HG03196 (cell line): ENCODE results near the gene TBC1D5.

ENCODE experiments used
- ATAC-seq: cut with Tn5 transposase; IDR thresholded peaks from one replicate; pipeline ENCODE4 v1.9.1; 2021; ENCODE audit not compliant: unreplicated experiment

TBC1D5 gene

GRCh38 chr3:17314171-17314570, 428.3 kb downstream of the TBC1D5 start:
- ATAC-seq, result no peak

- no peak for ATAC-seq
Observed at GRCh38 chr3:17313746-17314145, 428.7 kb downstream of the TBC1D5 start.

DNA sequence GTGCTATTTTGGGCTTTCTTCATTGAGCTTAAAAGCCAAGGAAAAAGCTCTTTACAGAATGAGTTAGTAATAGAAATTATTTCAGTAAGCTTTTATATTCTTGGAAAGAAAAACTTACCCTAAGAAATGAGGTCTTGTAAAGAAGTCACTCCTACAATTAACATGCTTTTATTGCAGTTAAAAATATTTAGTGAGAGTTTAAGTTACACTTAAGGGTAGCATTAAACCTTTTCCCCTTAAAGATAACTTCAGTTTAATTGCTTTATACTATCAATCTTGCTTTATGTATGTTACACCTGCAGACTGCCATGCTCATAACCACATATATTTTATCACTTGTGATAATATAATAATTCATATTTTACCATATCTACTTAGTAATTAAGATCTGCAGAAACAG, 431.4 kb downstream of the TBC1D5 start:
- no peak for ATAC-seq

- no peak for ATAC-seq
Observed at GRCh38 chr3:17307887-17308286, 434.5 kb downstream of the TBC1D5 start.

- ATAC-seq, result no peak
Observed at GRCh38 chr3:17307482-17307881, 434.9 kb downstream of the TBC1D5 start.

DNA sequence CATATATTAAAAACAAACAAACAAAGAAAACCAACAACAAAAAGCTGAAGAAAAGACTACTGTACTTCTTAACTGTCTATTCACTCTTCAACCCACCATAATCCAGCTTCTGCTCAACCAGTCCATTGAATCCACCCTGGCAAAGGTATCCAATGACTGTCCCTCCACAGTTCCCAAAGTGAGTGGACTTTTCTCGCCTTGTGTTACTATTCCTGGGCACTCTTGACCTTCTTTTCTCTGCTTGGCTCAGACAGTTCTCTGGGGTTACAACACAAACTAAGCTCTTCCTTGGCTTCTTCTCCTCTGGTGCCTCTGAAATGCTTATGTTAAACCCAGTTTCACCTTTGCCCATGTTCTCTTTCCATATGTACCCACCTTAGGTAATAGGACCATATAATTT, 437.5 kb downstream of the TBC1D5 start:
- ATAC-seq, result no peak

DNA sequence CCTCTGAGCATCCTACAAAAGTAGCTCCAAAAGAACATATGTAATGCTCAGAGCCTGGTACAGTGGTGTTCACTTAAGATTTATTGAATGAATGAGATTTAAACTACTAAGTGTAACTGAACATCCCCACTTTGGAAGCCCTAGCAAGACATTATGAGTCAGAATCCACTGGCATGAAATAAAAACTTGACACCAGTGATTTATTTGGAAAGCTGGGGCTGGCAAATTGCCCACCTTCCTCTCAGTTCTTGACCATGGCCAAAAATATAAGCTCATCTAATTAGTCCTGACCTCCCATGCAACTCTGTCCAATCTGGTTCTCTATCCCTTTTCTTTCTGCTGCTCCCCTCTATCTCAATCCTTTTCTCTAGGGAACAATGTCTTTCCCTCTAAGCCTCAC, 439.7 kb downstream of the TBC1D5 start:
- no peak for ATAC-seq

- no peak for ATAC-seq
Observed at GRCh38 chr3:17302170-17302569, 440.3 kb downstream of the TBC1D5 start.

GRCh38 chr3:17301271-17301670, 441.2 kb downstream of the TBC1D5 start:
- no peak for ATAC-seq

- no peak for ATAC-seq
Observed at GRCh38 chr3:17300441-17300840, 442.0 kb downstream of the TBC1D5 start.

DNA sequence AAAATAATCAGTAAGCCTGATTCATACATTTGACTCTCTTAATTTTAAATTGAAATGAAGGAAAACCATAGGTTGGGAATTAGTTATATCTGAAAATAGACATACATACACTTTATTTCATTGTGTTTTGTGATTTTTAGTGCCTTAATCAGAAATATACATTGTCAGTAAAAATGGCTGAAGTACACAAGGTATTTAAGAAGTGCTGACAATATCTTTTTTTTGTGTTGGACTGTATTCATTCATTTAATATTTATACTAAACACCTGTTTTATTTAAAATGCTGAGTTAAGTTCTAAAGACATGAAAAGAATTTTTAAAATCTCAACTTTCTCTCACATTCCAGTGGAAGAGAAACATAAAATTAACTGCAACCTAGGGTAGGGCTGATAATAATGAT, 444.4 kb downstream of the TBC1D5 start:
- ATAC-seq, result no peak

- ATAC-seq, result no peak
Observed at GRCh38 chr3:17292556-17292955, 449.9 kb downstream of the TBC1D5 start.

GRCh38 chr3:17290894-17291293, 451.5 kb downstream of the TBC1D5 start:
- ATAC-seq, result no peak

DNA sequence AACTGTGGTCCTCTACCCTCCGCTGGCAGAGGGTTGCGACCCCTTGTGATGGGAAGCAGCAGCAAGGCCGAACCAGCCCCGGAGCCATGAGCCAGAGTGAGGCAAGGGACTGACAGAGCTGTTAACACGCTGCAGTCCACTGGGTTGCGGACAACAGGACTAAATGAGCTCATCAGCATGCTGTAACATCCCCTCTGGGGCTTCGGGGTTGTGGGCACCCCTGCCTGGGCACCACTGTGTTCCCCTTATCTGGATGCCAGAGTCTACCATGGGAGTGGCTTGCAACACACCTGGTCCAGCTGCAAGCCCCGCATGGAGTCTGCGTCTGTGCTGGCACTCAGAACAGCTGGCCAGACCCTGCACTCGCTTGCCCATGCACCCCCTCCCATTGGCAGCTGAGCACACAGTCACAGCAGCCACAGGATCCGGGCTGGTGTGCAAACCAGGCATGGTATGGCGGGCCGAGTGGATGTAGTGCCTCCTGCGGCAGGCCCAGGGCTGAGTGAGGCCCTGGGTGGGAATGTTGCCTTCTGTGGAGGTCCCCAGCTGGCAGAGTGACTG, 453.5 kb downstream of the TBC1D5 start:
- ATAC-seq, result no peak

GRCh38 chr3:17287006-17287689, 455.3 kb downstream of the TBC1D5 start:
- ATAC-seq, result no peak

GRCh38 chr3:17278006-17278405, 464.4 kb downstream of the TBC1D5 start:
- ATAC-seq, result no peak

- ATAC-seq, result no peak
Observed at GRCh38 chr3:17266846-17267245, 475.6 kb downstream of the TBC1D5 start.

DNA sequence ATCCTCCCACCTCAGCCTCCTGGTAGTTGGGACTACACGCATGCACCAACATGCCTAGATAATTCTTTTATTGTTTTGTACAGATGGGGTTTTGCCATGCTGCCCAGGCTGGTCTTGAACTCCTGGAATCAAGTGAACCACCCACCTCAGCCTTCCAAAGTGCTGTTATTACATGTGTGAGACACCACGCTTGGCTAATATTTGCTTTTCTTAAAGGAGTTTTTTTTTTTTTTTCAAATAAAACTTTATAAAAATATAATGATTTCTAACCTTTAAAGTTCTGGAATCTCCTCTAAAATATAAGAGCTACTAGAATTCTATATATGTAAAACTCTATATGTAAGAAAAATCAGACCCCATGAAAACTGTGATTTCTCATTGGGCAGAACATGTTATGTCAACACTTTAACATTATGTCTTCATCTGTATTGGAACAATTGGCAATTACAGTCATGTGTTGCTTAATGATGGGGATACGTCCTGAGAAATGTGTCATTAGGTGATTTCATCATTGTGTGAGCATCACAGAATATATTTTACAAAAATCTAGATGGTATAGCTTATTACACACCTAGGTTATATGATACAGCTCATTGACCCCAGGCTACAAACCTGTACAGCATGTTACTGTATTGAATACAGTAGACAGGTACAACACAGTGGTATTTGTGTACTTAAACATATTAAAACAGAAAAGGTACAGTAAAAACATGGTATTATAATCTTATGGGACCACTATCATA, 480.6 kb downstream of the TBC1D5 start:
- no peak for ATAC-seq

DNA sequence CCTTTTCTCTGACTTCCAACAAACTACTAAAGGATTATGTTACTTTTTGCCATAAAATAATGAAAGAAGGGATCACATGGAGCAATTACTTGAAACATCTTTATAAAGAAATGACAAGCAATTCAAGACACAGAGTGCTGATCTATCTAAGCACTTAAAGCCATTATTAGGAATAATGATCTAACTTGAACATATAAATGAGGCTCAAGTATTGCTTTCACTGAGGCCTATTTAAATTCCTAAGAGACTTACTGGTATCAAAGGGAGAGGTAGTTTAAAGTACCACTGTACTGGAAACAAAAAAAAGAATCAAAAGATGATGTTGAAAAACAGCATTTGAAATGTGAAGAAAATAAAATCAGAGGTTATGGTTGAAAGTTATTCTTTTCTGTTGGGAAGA, 482.2 kb downstream of the TBC1D5 start:
- no peak for ATAC-seq

DNA sequence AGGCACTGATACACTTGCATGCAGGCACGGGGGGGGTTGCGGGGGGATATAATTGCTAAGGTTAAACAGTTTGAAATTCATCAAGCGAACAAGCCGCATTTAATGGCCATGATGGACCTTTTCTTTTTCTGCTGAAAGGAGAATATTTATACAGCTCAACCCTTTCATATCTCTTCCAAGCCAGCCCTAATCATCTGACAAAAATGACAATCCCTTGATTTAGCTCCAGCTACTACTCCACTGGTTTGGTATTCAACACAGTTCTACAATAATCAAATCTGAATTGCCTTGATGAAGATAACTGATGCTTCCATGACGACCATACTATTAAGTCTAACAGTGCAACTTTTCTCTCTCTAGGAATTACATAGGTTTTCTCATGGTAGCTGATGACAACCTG, 482.7 kb downstream of the TBC1D5 start:
- no peak for ATAC-seq

GRCh38 chr3:17258823-17259436, 483.5 kb downstream of the TBC1D5 start:
- no peak for ATAC-seq

DNA sequence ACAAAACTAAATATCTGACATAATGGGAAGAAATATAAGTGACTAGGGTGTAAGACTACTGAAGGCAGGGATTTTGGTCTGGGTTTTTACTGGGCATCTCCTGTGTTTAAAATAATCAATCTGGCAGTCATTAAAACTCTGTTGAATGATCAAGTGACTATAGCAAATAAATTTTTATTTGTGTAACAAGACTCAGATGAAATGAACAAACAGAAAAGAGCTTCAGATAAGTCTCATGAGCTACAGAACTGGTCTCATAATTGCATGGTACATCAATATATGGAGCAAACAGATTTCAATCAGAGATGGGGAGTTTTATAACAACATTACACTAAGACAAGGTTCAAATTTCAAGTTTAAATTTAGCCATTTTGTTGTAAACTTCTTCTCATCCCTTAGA, 485.2 kb downstream of the TBC1D5 start:
- no peak for ATAC-seq
